Natural killer cell (primary cell): ENCODE results near the gene SEBOX. TPM values are rescaled to one million over a fixed set of nuclear protein-coding genes. Genes with fewer than 3 reads are reported as not detected.
A peak's percentile ranks its signal among the peaks of the same experiment; 100 is the strongest.

Experiments
- ATAC-seq, 3 donors: fragments of 150-1000 bp in 2 of 3; fragments of 200-7000 bp in 1 of 3; cut with Tn5 transposase; 1 replicate in 1 of 3; 2 replicates in 2 of 3; pipeline ENCODE4 v1.10.0; 2021; ENCODE audit warnings: mild to moderate bottlenecking in 2 of 3, moderate library complexity in 2 of 3
- DNase-seq, 2 donors: peaks; one replicate each; pipeline versions ENCODE4 v3.0.0 to v3.0.0-alpha.2; 2013 to 2021; ENCODE audit warnings: mixed read lengths in 1 of 2
- H3K27ac ChIP-seq: one replicate; pipeline ENCODE4 v1.5.1; 2013; ENCODE audit warnings: mild to moderate bottlenecking, low read length
- H3K27me3 ChIP-seq: one replicate; pipeline ENCODE4 v1.6.1; 2013; ENCODE audit warnings: low read length; ENCODE audit not compliant: control insufficient read depth, insufficient read depth
- H3K36me3 ChIP-seq: one replicate; pipeline ENCODE4 v1.6.1; 2013; ENCODE audit warnings: low read length; ENCODE audit not compliant: control insufficient read depth, insufficient read depth
- H3K4me1 ChIP-seq: one replicate; pipeline ENCODE4 v1.6.1; 2013; ENCODE audit warnings: low read length; ENCODE audit not compliant: control insufficient read depth, insufficient read depth
- H3K4me3 ChIP-seq: one replicate; pipeline ENCODE4 v1.5.1; 2013; ENCODE audit warnings: low read length
- H3K9me3 ChIP-seq: one replicate; pipeline ENCODE4 v1.6.1; 2013; ENCODE audit warnings: low read length; ENCODE audit not compliant: control insufficient read depth, insufficient read depth
- H3K27ac Mint-ChIP-seq, 2 donors: one replicate each; pipeline ENCODE4 v1.8.0; 2022; ENCODE audit warnings: mild to moderate bottlenecking in 2 of 2, mixed read lengths in 2 of 2, moderate library complexity in 1 of 2
- H3K27me3 Mint-ChIP-seq, 2 donors: one replicate each; pipeline ENCODE4 v1.8.0; 2022; ENCODE audit warnings: low read depth in 2 of 2, mixed read lengths in 2 of 2
- H3K36me3 Mint-ChIP-seq: one replicate; pipeline ENCODE4 v1.8.0; 2022; ENCODE audit warnings: mixed read lengths
- H3K4me1 Mint-ChIP-seq, 2 donors: one replicate each; pipeline ENCODE4 v1.8.0; 2022; ENCODE audit warnings: mixed read lengths in 2 of 2
- H3K4me3 Mint-ChIP-seq: one replicate; pipeline ENCODE4 v1.8.0; 2022; ENCODE audit warnings: mild to moderate bottlenecking, moderate library complexity, mixed read lengths
- H3K9me3 Mint-ChIP-seq, 2 donors: one replicate each; pipeline ENCODE4 v1.8.0; 2022; ENCODE audit warnings: mixed read lengths in 2 of 2
- WGBS: methylation state at CpG from one replicate; pipeline ENCODE4 v1.1.7; 2013; ENCODE audit warnings: missing lambda C conversion rate; ENCODE audit not compliant: insufficient coverage; 5-methylcytosine and 5-hydroxymethylcytosine counted together
- intact Hi-C: fragments of 100-400 bp; cut with micrococcal nuclease; formaldehyde crosslinking; loops from one replicate; pipeline ENCODE4 v1.14.2; 2022
- total RNA-seq, 4 donors: library from RNA; stranded (reverse); fragments of 120-200 nt in 1 of 4; gene quantifications; one replicate each; pipeline versions ENCODE4 v1.2.3 to v1.2.4, GENCODE V29; 2013 to 2022
- TF ChIP-seq, protein P1 (sequence below): fragments of 200-600 bp; IDR thresholded peaks from one replicate; pipeline ENCODE4 v1.8.0; 2022; ENCODE audit warnings: antibody characterized with exemption

SEBOX gene
- total RNA-seq, 3 donors from 2014 or later (not counting 1 experiment from before 2014, with no cell fraction given), result not detected

DNA sequence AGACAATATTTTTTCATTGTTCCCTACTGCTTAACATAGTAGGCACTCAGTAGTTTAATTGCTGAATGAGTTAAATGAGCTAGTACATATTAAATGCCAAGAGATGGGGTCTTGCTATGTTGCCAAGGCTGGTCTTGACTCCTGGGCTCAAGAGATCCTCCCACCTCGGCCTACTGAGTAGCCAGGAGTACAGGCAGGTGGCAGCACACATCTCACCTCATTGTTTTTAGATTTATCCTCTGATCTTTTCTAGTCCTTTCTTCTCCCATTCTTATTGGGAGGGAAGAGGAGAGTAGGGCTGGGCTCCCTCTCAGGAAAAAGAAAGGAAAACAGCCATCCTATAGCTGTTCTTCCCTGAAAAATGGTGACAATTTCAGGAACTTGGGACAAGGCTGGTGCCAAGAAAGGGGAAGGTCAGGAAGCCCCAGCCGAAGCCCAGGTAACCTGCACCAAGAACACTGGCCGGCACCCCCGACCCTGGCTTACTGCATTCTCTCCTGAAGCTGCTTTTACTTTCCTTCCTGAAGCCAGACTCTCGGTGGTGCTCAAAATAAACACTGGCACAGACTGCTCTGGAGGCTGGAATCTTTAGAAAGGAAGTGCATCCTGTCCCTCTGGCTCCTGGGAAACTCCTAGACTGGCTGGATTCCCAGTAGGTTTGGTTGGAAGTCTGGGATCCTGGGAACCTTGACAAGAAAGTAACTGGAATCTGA, 26.8 kb downstream of the SEBOX start:
- H3K4me1 Mint-ChIP-seq, result peaks cover 25 to 45% of the 10 kb centered on the region in 2 donors
- peaks cover 25% of the 10 kb centered on the region for H3K36me3 ChIP-seq
- H3K9me3 ChIP-seq, result no peaks in the 10 kb centered on the region
- WGBS, result 92% methylated on average over 5 of the region's 5 CpGs
- H3K27me3 ChIP-seq, result no peaks in the 10 kb centered on the region
- no peak overlapping the region for H3K27ac ChIP-seq
- no peak for ATAC-seq
- no peaks in the 10 kb centered on the region for H3K27me3 Mint-ChIP-seq
- H3K4me1 ChIP-seq, result peaks cover 20% of the 10 kb centered on the region
- peak overlapping the region; percentile 35 to 100 for H3K27ac Mint-ChIP-seq
- H3K9me3 Mint-ChIP-seq, result no peaks in the 10 kb centered on the region
- no peaks in the 10 kb centered on the region for H3K36me3 Mint-ChIP-seq
- no peak overlapping the region for H3K4me3 ChIP-seq
- intact Hi-C loops, result loop anchor here (10.0 kb wide), 1 partner anchor 377 kb away; the partner anchor contains the start of genes PROCA1, RAB34 and RPL23A
- H3K4me3 Mint-ChIP-seq, result peak overlapping the region; percentile 33
- TF ChIP-seq, protein P1, sequence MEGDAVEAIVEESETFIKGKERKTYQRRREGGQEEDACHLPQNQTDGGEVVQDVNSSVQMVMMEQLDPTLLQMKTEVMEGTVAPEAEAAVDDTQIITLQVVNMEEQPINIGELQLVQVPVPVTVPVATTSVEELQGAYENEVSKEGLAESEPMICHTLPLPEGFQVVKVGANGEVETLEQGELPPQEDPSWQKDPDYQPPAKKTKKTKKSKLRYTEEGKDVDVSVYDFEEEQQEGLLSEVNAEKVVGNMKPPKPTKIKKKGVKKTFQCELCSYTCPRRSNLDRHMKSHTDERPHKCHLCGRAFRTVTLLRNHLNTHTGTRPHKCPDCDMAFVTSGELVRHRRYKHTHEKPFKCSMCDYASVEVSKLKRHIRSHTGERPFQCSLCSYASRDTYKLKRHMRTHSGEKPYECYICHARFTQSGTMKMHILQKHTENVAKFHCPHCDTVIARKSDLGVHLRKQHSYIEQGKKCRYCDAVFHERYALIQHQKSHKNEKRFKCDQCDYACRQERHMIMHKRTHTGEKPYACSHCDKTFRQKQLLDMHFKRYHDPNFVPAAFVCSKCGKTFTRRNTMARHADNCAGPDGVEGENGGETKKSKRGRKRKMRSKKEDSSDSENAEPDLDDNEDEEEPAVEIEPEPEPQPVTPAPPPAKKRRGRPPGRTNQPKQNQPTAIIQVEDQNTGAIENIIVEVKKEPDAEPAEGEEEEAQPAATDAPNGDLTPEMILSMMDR, result no peak
- DNase-seq, result no peak

DNA sequence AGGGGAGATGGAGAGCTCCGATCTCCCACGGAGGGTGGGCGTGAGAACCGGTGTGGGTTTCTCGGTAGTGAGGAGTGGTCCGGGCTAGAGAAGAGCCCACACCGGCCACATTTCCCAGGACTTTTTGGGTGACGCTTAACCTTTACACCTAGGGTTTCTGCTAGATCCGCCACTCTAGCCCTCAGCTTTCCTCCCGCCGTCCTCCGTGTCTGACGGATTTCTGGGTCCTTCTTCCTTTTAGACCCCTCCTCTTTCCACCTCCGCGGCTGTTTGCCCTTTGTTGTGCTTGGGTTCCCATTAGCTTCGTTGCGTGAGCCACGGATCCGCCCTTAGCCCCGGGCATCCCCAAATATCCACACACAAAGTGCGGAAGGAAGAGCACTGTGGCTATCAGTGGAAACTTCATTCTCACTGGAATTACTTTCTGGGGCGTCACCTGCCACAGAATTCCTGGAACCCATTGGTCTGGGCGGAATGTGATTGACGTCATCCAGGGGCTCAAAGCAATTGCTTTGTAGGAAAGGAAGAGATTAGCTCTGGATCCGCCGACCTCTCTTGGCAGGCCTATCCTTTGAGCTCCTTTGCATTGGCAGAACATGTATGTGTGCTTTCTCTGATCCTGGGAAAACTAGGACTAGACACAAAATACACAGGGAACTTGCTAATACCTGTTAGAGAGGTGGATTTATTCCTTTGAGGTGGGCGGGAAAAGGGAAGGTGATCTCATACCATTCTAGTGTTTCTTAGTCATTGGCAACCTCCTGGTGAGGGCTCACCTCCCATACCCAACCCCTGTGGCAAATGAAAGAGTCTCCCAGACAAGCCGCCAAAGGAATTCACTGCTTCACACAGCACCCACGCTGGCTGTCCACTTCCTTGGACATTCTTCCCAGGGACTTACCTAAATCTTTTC, 28.8 kb downstream of the SEBOX start:
- no peaks in the 10 kb centered on the region for H3K9me3 ChIP-seq
- peaks cover 20% of the 10 kb centered on the region for H3K4me1 ChIP-seq
- Mint-ChIP-seq H3K9me3 (no peaks in the 10 kb centered on the region), H3K27ac (peak overlapping the region; percentile 94 to 100), H3K27me3 (no peaks in the 10 kb centered on the region), H3K4me3 (peak overlapping the region; percentile 99), H3K36me3 (no peaks in the 10 kb centered on the region), H3K4me1 (peaks cover 25 to 49% of the 10 kb centered on the region in 2 donors)
- ATAC-seq (no peak), DNase-seq (peak in 1 of 2 donors; percentile 50)
- H3K27me3 ChIP-seq, result no peaks in the 10 kb centered on the region
- peaks cover 14% of the 10 kb centered on the region for H3K36me3 ChIP-seq
- intact Hi-C loops, result loop anchor here (1.0 to 10.0 kb wide), 3 partner anchors 17 to 379 kb away; partner anchors contain the start of genes POLDIP2, PROCA1, RAB34 and RPL23A
- TF ChIP-seq, protein P1, result no peak
- peak overlapping the region; percentile 74 for H3K4me3 ChIP-seq
- peak overlapping the region; percentile 90 for H3K27ac ChIP-seq
- 10% methylated on average over 29 of the region's 29 CpGs for WGBS

DNA sequence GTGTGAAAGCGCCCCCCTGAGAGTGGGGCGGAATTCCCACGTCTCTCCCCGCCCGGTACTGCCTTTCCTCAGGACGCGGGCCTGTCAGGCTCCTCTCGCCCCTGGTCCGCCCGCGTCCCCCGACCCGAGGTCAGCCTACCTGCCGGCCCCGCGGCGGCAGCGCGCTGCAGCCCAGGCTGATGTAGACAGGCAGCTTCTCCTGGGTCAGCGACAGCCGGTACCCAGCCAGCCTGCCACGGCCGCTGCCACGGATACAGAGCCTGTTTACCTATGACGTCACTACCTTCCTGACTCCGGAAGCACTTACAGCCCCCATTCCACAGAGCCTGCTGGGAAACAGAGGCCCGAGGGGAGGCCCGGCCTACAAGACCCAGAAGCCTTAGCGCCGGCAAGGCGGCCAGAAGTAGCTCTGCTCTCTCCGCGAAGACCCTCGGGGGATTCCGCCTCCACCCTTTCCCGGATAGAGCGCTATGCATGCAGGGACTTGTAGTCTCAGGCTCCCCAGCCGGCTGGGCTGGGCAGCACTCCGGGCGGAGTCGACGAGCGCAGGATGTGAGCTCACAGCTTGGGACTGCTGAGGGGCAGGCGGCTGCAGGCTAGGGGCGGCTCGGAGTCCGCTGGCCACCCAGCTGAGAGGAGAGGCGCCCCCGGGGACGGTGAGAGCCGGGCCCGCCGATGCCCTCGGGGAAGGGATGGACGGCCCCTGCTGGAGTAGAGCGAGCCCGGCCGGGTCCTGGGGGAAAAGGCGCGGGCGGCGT, 29.6 kb downstream of the SEBOX start, which contains the start of the genes IFT20 and TNFAIP1:
Gene IFT20 (minus strand): TSS at position 272 of the 758 bp plus-strand sequence. CDS start 3,487 bp downstream, outside the sequence.
Gene TNFAIP1 (plus strand): TSS at position 561 of the 758 bp plus-strand sequence. CDS start 3,761 bp downstream, outside the sequence.
- Histone ChIP-seq H3K4me1 (peaks cover 20% of the 10 kb centered on the region), H3K27ac (peak within 1 kb of the TSS; percentile 90), H3K27me3 (no peaks in the 10 kb centered on the region), H3K4me3 (peak within 1 kb of the TSS; percentile 74), H3K36me3 (peaks cover 19% of the 10 kb centered on the region), H3K9me3 (no peaks in the 10 kb centered on the region)
- Mint-ChIP-seq H3K4me1 (peaks cover 25 to 49% of the 10 kb centered on the region in 2 donors), H3K9me3 (no peaks in the 10 kb centered on the region), H3K27me3 (no peaks in the 10 kb centered on the region), H3K4me3 (peak within 1 kb of the TSS; percentile 99), H3K36me3 (no peaks in the 10 kb centered on the region), H3K27ac (peak within 1 kb of the TSS; percentile 94 to 100)
- peak; percentile 92 to 99 for DNase-seq
- ATAC-seq, result peak; percentile 94 to 99 (median 94)
- intact Hi-C loops, result loop anchor here (1.0 to 10.0 kb wide), 3 partner anchors 16 to 379 kb away; partner anchors contain the start of genes POLDIP2, PROCA1, RAB34 and RPL23A
- WGBS, result under 1% methylated on average over 62 of the region's 62 CpGs
- TF ChIP-seq, protein P1, result no peak
